ENCODE measurements around the gene ABLIM2. TPM values are rescaled to one million over a fixed set of nuclear protein-coding genes. Genes with fewer than 3 reads are reported as not detected.

The ABLIM2 gene
- total RNA-seq, 1 experiment from 2014 or later: 1.0 TPM

DNA sequence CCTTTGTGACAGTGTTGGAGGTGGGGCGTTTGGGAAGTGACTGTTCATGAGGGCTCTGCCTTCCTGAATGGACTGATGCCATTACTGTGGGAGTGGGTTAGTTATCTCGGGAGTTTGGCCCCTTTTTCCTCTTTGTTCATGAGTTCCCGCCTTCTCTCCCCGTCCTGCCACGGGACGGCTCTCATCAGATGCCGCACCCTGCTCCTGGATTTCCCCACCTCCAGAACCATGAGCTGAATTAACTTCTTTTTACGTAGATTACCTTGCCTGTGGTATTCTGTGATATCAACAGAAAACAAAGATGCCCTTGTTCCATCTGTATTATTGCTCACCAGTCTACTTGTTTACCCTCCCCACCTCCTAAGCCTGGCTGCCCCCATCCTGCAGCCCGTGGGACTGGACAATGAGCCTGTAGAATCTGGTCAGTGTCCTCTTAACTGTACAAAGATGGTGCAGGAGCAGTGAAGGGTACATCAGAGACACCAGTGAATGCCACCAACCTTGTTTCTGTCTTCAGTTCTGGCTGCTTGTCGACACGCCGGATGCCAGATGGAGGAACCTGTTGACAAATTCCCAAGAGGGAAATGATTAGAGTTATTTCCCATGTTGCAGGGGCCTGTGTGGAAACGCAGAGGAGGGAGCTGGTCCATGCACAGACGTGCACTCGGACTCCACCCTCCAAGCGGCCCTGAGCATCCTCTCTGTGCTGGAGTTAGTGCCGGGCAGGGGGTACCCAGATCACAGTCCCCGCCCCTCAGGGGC, 104.7 kb downstream of the ABLIM2 start:
- Histone ChIP-seq H3K18ac (ENCODE audit: insufficient read length, low read depth, low read length) (no peak overlapping the region), H3K79me2 (ENCODE audit: insufficient read depth, low read length) (no peaks in the 10 kb centered on the region), H3K4me1 (ENCODE audit: insufficient read depth, low read length) (peaks cover 8% of the 10 kb centered on the region; the same call in 1 of the 2 replicates), H2AFZ (ENCODE audit: low read length) (no peak overlapping the region), H3K4me2 (ENCODE audit: insufficient read depth, insufficient read length, low read length) (no peak overlapping the region), H3K23ac (ENCODE audit: insufficient read length, low read depth, low read length) (no peak overlapping the region), H2BK5ac (ENCODE audit: insufficient read length, low read length) (no peak overlapping the region), H3K79me1 (ENCODE audit: insufficient read depth, low read depth, low read length, poor library complexity, severe bottlenecking) (no peaks in the 10 kb centered on the region), H3K23me2 (ENCODE audit: insufficient read length, low read depth, low read length, poor library complexity, severe bottlenecking) (no peaks in the 10 kb centered on the region), H3K4ac (ENCODE audit: low read depth, low read length) (no peak overlapping the region), H2BK120ac (ENCODE audit: low read depth, low read length, poor library complexity, severe bottlenecking) (no peak overlapping the region), H3K56ac (ENCODE audit: insufficient read length, low read depth, low read length) (no peak overlapping the region), H3K14ac (ENCODE audit: insufficient read depth, low read length) (no peak overlapping the region), H4K91ac (ENCODE audit: insufficient read length, low read depth, low read length) (no peak overlapping the region), H2BK20ac (ENCODE audit: low read depth, low read length, poor library complexity, severe bottlenecking) (no peak overlapping the region), H4K20me1 (ENCODE audit: control insufficient read depth, insufficient read depth, insufficient read length) (no peaks in the 10 kb centered on the region), H2BK15ac (ENCODE audit: low read depth, low read length) (no peak overlapping the region), H4K8ac (replicated peaks; ENCODE audit: insufficient read length, low read depth, low read length) (no peak overlapping the region), H3T11ph (ENCODE audit: low read length) (no peak overlapping the region), H3K27me3 (ENCODE audit: insufficient read depth, low read length) (no peaks in the 10 kb centered on the region), H2AK5ac (ENCODE audit: insufficient read length, low read length) (no peak overlapping the region), H2BK12ac (ENCODE audit: insufficient read length, low read depth, low read length) (no peak overlapping the region), H3K9ac (ENCODE audit: extremely low read depth, insufficient read length, low read length) (no peak overlapping the region), H3K27ac (ENCODE audit: insufficient read length, low read depth, low read length) (no peak overlapping the region), H4K5ac (ENCODE audit: insufficient read length, low read depth, low read length) (no peak overlapping the region), H3K9me3 (ENCODE audit: control insufficient read depth, low read depth, low read length) (peaks cover 6% of the 10 kb centered on the region)
- Mint-ChIP-seq H3K9me3 (peaks cover 17 to 19% of the 10 kb centered on the region in 2 experiments), H3K4me3 (no peak overlapping the region), H3K27ac (no peak overlapping the region), H3K36me3 (ENCODE audit: insufficient read depth in 1 of 3, low read depth in 3 of 3) (peaks cover 3 to 21% (median 6%) of the 10 kb centered on the region in 3 experiments; a peak in 5 of 7 replicates), H3K4me1 (peaks cover 28 to 35% of the 10 kb centered on the region in 2 experiments), H3K27me3 (ENCODE audit: low read depth) (peaks cover 5% of the 10 kb centered on the region)
- DNase-seq: no peak
- no CpG with 5 or more reads among the region's 18 CpGs for WGBS (ENCODE audit: extremely low coverage, insufficient read length, low lambda C conversion rate)
- TF ChIP-seq CTCF (conservative IDR thresholded peaks at IDR 0.05): no peak
